Lower leg skin (tissue), 3 donors: ENCODE data around the gene SRSF5.

Source experiments
- CTCF ChIP-seq, 3 donors: fragments of 450-650 bp; IDR thresholded peaks; one replicate each; pipeline ENCODE4 v1.5.1; 2016; ENCODE audit warnings: antibody characterized with exemption in 3 of 3, mild to moderate bottlenecking in 3 of 3, moderate library complexity in 2 of 3
- POLR2A ChIP-seq, 2 donors: fragments of 450-650 bp; IDR thresholded peaks; one replicate each; pipeline ENCODE4 v1.6.1; 2016 to 2017; ENCODE audit warnings: antibody characterized with exemption in 2 of 2, mild to moderate bottlenecking in 1 of 2, moderate library complexity in 1 of 2

- TF ChIP-seq CTCF (IDR thresholded peaks at IDR 0.05) = no peak
- no peak for TF ChIP-seq POLR2A (IDR thresholded peaks at IDR 0.05)
Measured at GRCh38 chr14:69815556-69815955, 48.6 kb downstream of the SRSF5 start.
